Measurements from ENCODE around the gene PTPN13. TPM values are rescaled to one million over a fixed set of nuclear protein-coding genes. Genes with fewer than 3 reads are reported as not detected.

Gene PTPN13
- total and polyA plus RNA-seq, 8 donors: 2.3 to 38.6 (median 5.4) TPM

DNA sequence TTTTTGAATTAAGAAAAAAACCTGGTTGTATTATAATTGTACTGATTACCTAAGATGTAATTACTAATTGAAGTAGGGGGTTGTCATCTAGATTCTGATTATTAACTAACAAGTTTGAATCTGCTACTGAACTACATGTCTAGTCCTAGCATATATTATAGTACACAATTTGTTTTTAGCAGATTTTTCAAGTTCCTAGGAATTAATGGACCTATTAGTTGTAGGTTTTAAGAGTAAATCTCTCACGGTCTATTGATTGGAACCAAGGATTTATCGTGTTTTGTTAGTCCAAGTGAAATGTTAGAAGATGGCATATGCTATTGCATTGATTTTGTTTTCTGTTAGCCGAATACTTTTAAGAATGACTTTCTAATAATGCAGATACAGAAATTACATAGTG, 20.8 kb downstream of the PTPN13 start:
- Histone ChIP-seq H3K4me1 (no peaks in the 10 kb centered on the region), H3K9me3 (no peaks in the 10 kb centered on the region), H3K4me3 (no peak overlapping the region), H3K36me3 (no peaks in the 10 kb centered on the region), H3K27ac (no peak overlapping the region), H3K27me3 (no peaks in the 10 kb centered on the region)
- WGBS, 5 donors: 81 to 98% (median 93%) methylated on average over 3 of the region's 3 CpGs
- intact Hi-C loops (cut with DNase I; ENCODE audit: low total_unique reads): no loop called here
- no peak for TF ChIP-seq EP300 (IDR thresholded peaks at IDR 0.05)
- TF ChIP-seq POLR2A (IDR thresholded peaks at IDR 0.05): no peak
- TF ChIP-seq, protein P1, sequence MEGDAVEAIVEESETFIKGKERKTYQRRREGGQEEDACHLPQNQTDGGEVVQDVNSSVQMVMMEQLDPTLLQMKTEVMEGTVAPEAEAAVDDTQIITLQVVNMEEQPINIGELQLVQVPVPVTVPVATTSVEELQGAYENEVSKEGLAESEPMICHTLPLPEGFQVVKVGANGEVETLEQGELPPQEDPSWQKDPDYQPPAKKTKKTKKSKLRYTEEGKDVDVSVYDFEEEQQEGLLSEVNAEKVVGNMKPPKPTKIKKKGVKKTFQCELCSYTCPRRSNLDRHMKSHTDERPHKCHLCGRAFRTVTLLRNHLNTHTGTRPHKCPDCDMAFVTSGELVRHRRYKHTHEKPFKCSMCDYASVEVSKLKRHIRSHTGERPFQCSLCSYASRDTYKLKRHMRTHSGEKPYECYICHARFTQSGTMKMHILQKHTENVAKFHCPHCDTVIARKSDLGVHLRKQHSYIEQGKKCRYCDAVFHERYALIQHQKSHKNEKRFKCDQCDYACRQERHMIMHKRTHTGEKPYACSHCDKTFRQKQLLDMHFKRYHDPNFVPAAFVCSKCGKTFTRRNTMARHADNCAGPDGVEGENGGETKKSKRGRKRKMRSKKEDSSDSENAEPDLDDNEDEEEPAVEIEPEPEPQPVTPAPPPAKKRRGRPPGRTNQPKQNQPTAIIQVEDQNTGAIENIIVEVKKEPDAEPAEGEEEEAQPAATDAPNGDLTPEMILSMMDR (IDR thresholded peaks at IDR 0.05): no peak
- no peak for TF ChIP-seq POLR2AphosphoS5 (IDR thresholded peaks at IDR 0.05)
- DNase-seq: no peak

DNA sequence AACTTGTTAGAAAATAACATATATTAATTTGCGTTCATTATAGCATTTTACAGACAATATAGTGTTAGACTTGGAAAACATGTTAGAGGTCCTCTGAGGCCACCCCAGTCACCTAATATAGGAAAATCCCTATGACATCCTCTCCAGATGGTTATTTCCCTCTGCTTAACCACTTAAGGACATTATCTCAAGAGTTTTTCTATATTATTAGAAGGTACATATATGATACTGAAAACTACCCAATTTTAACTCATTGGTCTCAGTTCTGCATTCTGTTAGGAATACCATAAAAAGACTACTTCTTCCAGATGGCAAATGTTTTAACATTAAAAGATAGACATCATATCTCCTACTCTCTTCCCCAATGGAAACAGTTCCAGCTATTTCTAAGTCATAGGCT, 21.4 kb downstream of the PTPN13 start:
- Histone ChIP-seq H3K27me3 (no peaks in the 10 kb centered on the region), H3K4me3 (no peak overlapping the region), H3K9me3 (no peaks in the 10 kb centered on the region), H3K36me3 (no peaks in the 10 kb centered on the region), H3K27ac (no peak overlapping the region), H3K4me1 (no peaks in the 10 kb centered on the region)
- intact Hi-C loops (cut with DNase I; ENCODE audit: low total_unique reads): no loop called here
- 90 to 94% (median 94%) methylated on average over 1 of the region's 1 CpG for WGBS, 5 donors
- no peak for DNase-seq
- no peak for TF ChIP-seq POLR2AphosphoS5 (IDR thresholded peaks at IDR 0.05)
- TF ChIP-seq, protein P1 (IDR thresholded peaks at IDR 0.05): no peak

DNA sequence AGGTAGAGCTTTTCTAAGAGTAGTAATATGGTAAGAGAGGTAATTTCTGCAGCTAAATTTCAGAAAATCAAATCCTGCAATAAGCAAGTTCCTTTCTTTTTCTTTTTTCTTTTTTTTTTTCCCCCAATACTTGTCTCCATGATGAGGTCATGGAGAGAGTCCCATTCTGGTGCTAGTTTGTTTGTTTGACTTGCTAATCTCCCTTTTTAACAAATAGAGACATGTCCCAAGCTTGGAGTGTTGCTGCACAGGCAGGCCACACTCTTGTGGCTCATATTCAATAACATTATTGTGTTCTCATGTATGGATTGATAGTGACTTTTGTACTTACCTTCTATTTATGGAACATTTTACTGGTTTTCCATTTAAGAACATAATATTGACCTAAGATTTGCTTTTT, 25.5 kb downstream of the PTPN13 start:
- Histone ChIP-seq H3K4me3 (no peak overlapping the region), H3K27ac (no peak overlapping the region), H3K9me3 (no peaks in the 10 kb centered on the region), H3K4me1 (peaks cover 0 to 3% (median 0%) of the 10 kb centered on the region in 4 donors), H3K36me3 (no peaks in the 10 kb centered on the region), H3K27me3 (no peaks in the 10 kb centered on the region)
- DNase-seq: no peak
- intact Hi-C loops (cut with DNase I; ENCODE audit: low total_unique reads): no loop called here
- TF ChIP-seq POLR2AphosphoS5 (IDR thresholded peaks at IDR 0.05) (no peak), EP300 (IDR thresholded peaks at IDR 0.05) (no peak), POLR2A (IDR thresholded peaks at IDR 0.05) (no peak)
- TF ChIP-seq, protein P1 (IDR thresholded peaks at IDR 0.05): no peak

DNA sequence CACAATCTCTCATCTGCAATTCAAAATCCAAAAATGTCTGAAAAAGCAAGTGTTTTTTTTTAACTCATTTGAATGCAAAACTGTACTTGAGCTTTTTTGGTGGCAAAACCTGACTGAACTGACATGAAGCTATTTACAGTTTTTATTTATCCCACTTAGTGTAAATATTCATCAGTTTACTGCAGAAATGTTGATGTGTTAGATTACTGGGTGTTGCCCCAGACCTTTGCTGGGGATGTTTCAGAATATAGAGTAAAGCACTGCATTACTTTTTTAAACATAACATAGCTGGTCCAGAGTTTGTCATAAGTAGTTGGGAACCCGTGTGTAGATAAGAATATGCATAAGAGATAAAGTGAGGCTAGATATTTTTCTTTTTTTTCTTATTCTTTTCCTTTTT, 27.3 kb downstream of the PTPN13 start:
- H3K9me3 ChIP-seq: no peaks in the 10 kb centered on the region
- H3K36me3 ChIP-seq: no peaks in the 10 kb centered on the region
- 18 to 27% (median 22%) methylated on average over 1 of the region's 1 CpG for WGBS, 5 donors
- no peak overlapping the region for H3K4me3 ChIP-seq
- no peaks in the 10 kb centered on the region for H3K27me3 ChIP-seq
- H3K4me1 ChIP-seq: peaks cover 0 to 3% (median 0%) of the 10 kb centered on the region in 4 donors
- no peak for DNase-seq
- H3K27ac ChIP-seq: no peak overlapping the region
- TF ChIP-seq, protein P1 (IDR thresholded peaks at IDR 0.05): no peak
- no peak for TF ChIP-seq POLR2A (IDR thresholded peaks at IDR 0.05)
- TF ChIP-seq EP300 (IDR thresholded peaks at IDR 0.05): no peak
- no peak for TF ChIP-seq POLR2AphosphoS5 (IDR thresholded peaks at IDR 0.05)
- intact Hi-C loops (cut with DNase I; ENCODE audit: low total_unique reads): no loop called here
